ENCODE data around the gene SPEN.
A peak's percentile ranks its signal among the peaks of the same experiment; 100 is the strongest.
"Not testable (repeated sequence)": the region's sequence is repeated elsewhere in the genome, so short reads cannot be mapped to it uniquely, and the experiment has no call there.

SPEN gene

GRCh38 chr1:15963968-15964648, 116.6 kb downstream of the SPEN start:
- DNase-seq: no peak

- DNase-seq: no peak
These were observed 117.8 kb downstream of the SPEN start for GRCh38 chr1:15965228-15965767.

- peak; percentile 61 to 74 for DNase-seq
These were observed 118.8 kb downstream of the SPEN start for GRCh38 chr1:15966081-15966955.

GRCh38 chr1:15966956-15967344, 119.4 kb downstream of the SPEN start:
- DNase-seq: no peak

- DNase-seq: no peak
These were observed 120.7 kb downstream of the SPEN start for GRCh38 chr1:15968172-15968571.

- no peak for DNase-seq
These were observed 121.9 kb downstream of the SPEN start for GRCh38 chr1:15969321-15969880.

GRCh38 chr1:15970911-15971310, 123.4 kb downstream of the SPEN start:
- DNase-seq: no peak

- DNase-seq: no peak
These were observed 124.9 kb downstream of the SPEN start for GRCh38 chr1:15972409-15972808.

GRCh38 chr1:15973772-15974171, 126.3 kb downstream of the SPEN start:
- no peak for DNase-seq

GRCh38 chr1:15974855-15975254, 127.3 kb downstream of the SPEN start:
- peak in 1 of 2 donors; percentile 19 for DNase-seq

- peak; percentile 68 to 75 for DNase-seq
These were observed 127.9 kb downstream of the SPEN start for GRCh38 chr1:15975358-15975804.

- peak; percentile 96 for DNase-seq
These were observed 128.5 kb downstream of the SPEN start, which contains the start of gene ZBTB17 for GRCh38 chr1:15975805-15976680. TSS of gene ZBTB17 (minus strand) at chr1:15976101. CDS start at chr1:15948495, 27,606 bp downstream.

- not testable (repeated sequence) for DNase-seq
These were observed 130.4 kb downstream of the SPEN start for GRCh38 chr1:15977947-15978346.

GRCh38 chr1:15981679-15982078, 134.2 kb downstream of the SPEN start:
- DNase-seq: no peak

- no peak for DNase-seq
These were observed 135.8 kb downstream of the SPEN start for GRCh38 chr1:15983275-15983674.

- no peak for DNase-seq
These were observed 138.2 kb downstream of the SPEN start for GRCh38 chr1:15985611-15986297.

- DNase-seq: no peak
These were observed 141.6 kb downstream of the SPEN start for GRCh38 chr1:15988856-15989736.

GRCh38 chr1:15989776-15990175, 142.3 kb downstream of the SPEN start:
- DNase-seq: no peak
